Liver (tissue), 9 donors: ENCODE measurements around the gene ALKBH2. TPM values are rescaled to one million over a fixed set of nuclear protein-coding genes. Genes with fewer than 3 reads are reported as not detected.

Experiments
- DNase-seq: peaks from one replicate; pipeline ENCODE4 v3.0.0-alpha.2; 2017; ENCODE audit warnings: low spot score
- H3K27ac ChIP-seq, 2 donors: one replicate each; pipeline ENCODE4 v1.7.0; 2013; ENCODE audit warnings: inconsistent platforms in 2 of 2, low read length in 2 of 2, control low read depth in 1 of 2, low read depth in 1 of 2, mild to moderate bottlenecking in 1 of 2
- H3K27me3 ChIP-seq, 4 donors: one replicate each; pipeline versions ENCODE4 v1.6.1 to v1.7.0; 2013; ENCODE audit warnings: low read length in 3 of 4, inconsistent platforms in 1 of 4, mild to moderate bottlenecking in 1 of 4, moderate library complexity in 1 of 4; ENCODE audit not compliant: control insufficient read depth in 4 of 4, insufficient read depth in 4 of 4
- H3K36me3 ChIP-seq, 4 donors: one replicate each; pipeline versions ENCODE4 v1.6.1 to v1.7.0; 2013; ENCODE audit warnings: low read length in 3 of 4, mild to moderate bottlenecking in 3 of 4, low read depth in 1 of 4, moderate library complexity in 1 of 4; ENCODE audit not compliant: control insufficient read depth in 4 of 4, insufficient read depth in 3 of 4
- H3K4me1 ChIP-seq, 4 donors: one replicate each; pipeline versions ENCODE4 v1.6.1 to v1.7.0; 2013; ENCODE audit warnings: low read length in 3 of 4, mild to moderate bottlenecking in 3 of 4, moderate library complexity in 1 of 4; ENCODE audit not compliant: control insufficient read depth in 4 of 4, insufficient read depth in 4 of 4
- H3K4me3 ChIP-seq, 3 donors: one replicate each; pipeline versions ENCODE4 v1.6.1 to v1.7.0; 2013; ENCODE audit warnings: low read length in 3 of 3, control low read depth in 1 of 3, low read depth in 1 of 3, mild to moderate bottlenecking in 1 of 3
- H3K9ac ChIP-seq, 2 donors: one replicate each; pipeline ENCODE4 v1.7.0; 2013; ENCODE audit warnings: low read length in 2 of 2, mild to moderate bottlenecking in 2 of 2, moderate library complexity in 2 of 2, control low read depth in 1 of 2, low read depth in 1 of 2
- H3K9me3 ChIP-seq, 4 donors: one replicate each; pipeline versions ENCODE4 v1.6.1 to v1.7.0; 2013; ENCODE audit warnings: low read length in 3 of 4; ENCODE audit not compliant: control insufficient read depth in 4 of 4
- CTCF ChIP-seq: fragments of 150-350 bp; IDR thresholded peaks from 2 replicates; pipeline ENCODE4 v1.5.1; 2017; ENCODE audit warnings: improper control_type of control experiment, low read depth, low read length; ENCODE audit not compliant: missing input control
- EGR1 ChIP-seq, 2 donors: IDR thresholded peaks; 2 replicates each; pipeline ENCODE4 v1.6.1; 2016 to 2018; ENCODE audit warnings: antibody characterized with exemption in 2 of 2, low read depth in 2 of 2
- FOXA1 ChIP-seq: IDR thresholded peaks from 2 replicates; pipeline ENCODE4 v1.6.1; 2016; ENCODE audit warnings: antibody characterized with exemption
- FOXA2 ChIP-seq: IDR thresholded peaks from 2 replicates; pipeline ENCODE4 v1.6.1; 2016; ENCODE audit warnings: antibody characterized with exemption
- GABPA ChIP-seq, 2 donors: IDR thresholded peaks in 1 of 2; conservative IDR thresholded peaks in 1 of 2; 2 replicates each; pipeline ENCODE4 v1.6.1; 2016; ENCODE audit warnings: antibody characterized with exemption in 2 of 2, mild to moderate bottlenecking in 1 of 2, moderate library complexity in 1 of 2
- HNF4A ChIP-seq, 2 donors: conservative IDR thresholded peaks; 2 replicates each; pipeline ENCODE4 v1.6.1; 2016; ENCODE audit warnings: antibody characterized with exemption in 2 of 2, mild to moderate bottlenecking in 2 of 2
- HNF4G ChIP-seq: IDR thresholded peaks from 2 replicates; pipeline ENCODE4 v1.6.1; 2016; ENCODE audit warnings: antibody characterized with exemption
- JUND ChIP-seq, 2 donors: IDR thresholded peaks; 2 replicates each; pipeline ENCODE4 v1.6.1; 2016; ENCODE audit warnings: antibody characterized with exemption in 2 of 2
- NR2F2 ChIP-seq: IDR thresholded peaks from 2 replicates; pipeline ENCODE4 v1.6.1; 2016; ENCODE audit warnings: antibody characterized with exemption
- RAD21 ChIP-seq, 2 donors: IDR thresholded peaks; 2 replicates each; pipeline ENCODE4 v1.6.1; 2016; ENCODE audit warnings: antibody characterized with exemption in 2 of 2, mild to moderate bottlenecking in 2 of 2
- REST ChIP-seq: IDR thresholded peaks from 2 replicates; pipeline ENCODE4 v1.6.1; 2016; ENCODE audit warnings: antibody characterized with exemption, mild to moderate bottlenecking
- RXRA ChIP-seq, 2 donors: IDR thresholded peaks; 2 replicates each; pipeline ENCODE4 v1.6.1; 2017 to 2018; ENCODE audit warnings: antibody characterized with exemption in 2 of 2, mild to moderate bottlenecking in 1 of 2
- SP1 ChIP-seq: IDR thresholded peaks from 2 replicates; pipeline ENCODE4 v1.6.1; 2018; ENCODE audit warnings: antibody characterized with exemption, mild to moderate bottlenecking
- TAF1 ChIP-seq: conservative IDR thresholded peaks from 2 replicates; pipeline ENCODE4 v1.6.1; 2016; ENCODE audit warnings: antibody characterized with exemption, mild to moderate bottlenecking
- YY1 ChIP-seq: IDR thresholded peaks from 2 replicates; pipeline ENCODE4 v1.6.1; 2016; ENCODE audit warnings: antibody characterized with exemption, mild to moderate bottlenecking
- WGBS: extraction: QIAGEN DNeasy Blood & Tissue Kit; methylation state at CpG from one replicate; pipeline ENCODE4 v1.1.7; 2013; 5-methylcytosine and 5-hydroxymethylcytosine counted together
- polyA plus RNA-seq, 2 donors: library from polyadenylated mRNA; stranded (reverse) in 1 of 2; unstranded in 1 of 2; fragments of 200-250 nt in 1 of 2; fragments of >200 nt in 1 of 2; fragmentation: Nextera tagmentation in 1 of 2; extraction: Ambion mirVana in 1 of 2; gene quantifications; one replicate each; pipeline versions ENCODE4 v1.2.1 to v1.2.3, GENCODE V29; 2013 to 2015
- total RNA-seq, 2 donors: library from RNA; depleted of rRNA; stranded (reverse); fragments of >200 nt; gene quantifications; one replicate each; pipeline ENCODE4 v1.2.3, GENCODE V29; 2014
- TF ChIP-seq, protein P1 (sequence below): IDR thresholded peaks from 2 replicates; pipeline ENCODE4 v1.6.1; 2016; ENCODE audit warnings: antibody characterized with exemption
- TF ChIP-seq, protein P2 (sequence below): IDR thresholded peaks from 2 replicates; pipeline ENCODE4 v1.6.1; 2016; ENCODE audit warnings: antibody characterized with exemption
- TF ChIP-seq, protein P3 (sequence below): IDR thresholded peaks from 2 replicates; pipeline ENCODE4 v1.6.1; 2016; ENCODE audit warnings: antibody characterized with exemption
- donor health status: healthy.
- donor health status: healthy.
- donor health status: healthy.
- donor health status: healthy.
- donor health status: healthy.

Gene ALKBH2
- total and polyA plus RNA-seq, 4 donors = 6.8 to 24.7 (median 19.9) TPM

DNA sequence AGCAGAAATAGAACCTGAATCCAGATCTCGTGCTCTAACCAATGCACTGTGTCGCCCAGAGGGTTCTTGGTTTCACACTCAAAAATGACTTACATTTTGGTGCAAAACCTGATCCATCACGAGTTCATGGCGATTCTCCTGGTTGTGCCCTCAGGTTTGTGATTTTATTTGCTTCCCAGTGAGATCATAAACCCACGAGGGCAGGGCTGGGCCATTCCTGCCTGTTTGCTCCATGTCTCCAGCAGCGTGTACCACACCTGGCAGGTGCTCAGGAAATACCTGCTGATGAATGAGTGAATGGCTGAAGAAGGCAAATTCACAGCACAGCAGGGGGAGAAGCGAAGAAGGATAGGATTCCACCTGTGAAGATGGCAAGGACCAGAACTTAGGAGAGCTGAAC, 32.5 kb upstream of the ALKBH2 start:
- 82% methylated on average over 7 of the region's 7 CpGs for WGBS
- DNase-seq = no peak
- H3K27me3 ChIP-seq = no peaks in the 10 kb centered on the region
- H3K36me3 ChIP-seq = peaks cover 0 to 2% (median 0%) of the 10 kb centered on the region in 4 donors
- H3K4me3 ChIP-seq = no peak overlapping the region
- H3K27ac ChIP-seq = no peak overlapping the region
- H3K9me3 ChIP-seq = no peaks in the 10 kb centered on the region
- no peak overlapping the region for H3K9ac ChIP-seq
- peaks cover 8 to 49% (median 47%) of the 10 kb centered on the region in 4 donors for H3K4me1 ChIP-seq
- TF ChIP-seq EGR1 (IDR thresholded peaks at IDR 0.05; ENCODE audit: low read depth in 2 of 2) = no peak
- TF ChIP-seq FOXA2 = no peak
- no peak for TF ChIP-seq SP1
- no peak for TF ChIP-seq FOXA1
- TF ChIP-seq REST = no peak
- no peak for TF ChIP-seq YY1
- TF ChIP-seq TAF1 = no peak
- TF ChIP-seq RAD21 (IDR thresholded peaks at IDR 0.05) = no peak
- TF ChIP-seq, protein P1, sequence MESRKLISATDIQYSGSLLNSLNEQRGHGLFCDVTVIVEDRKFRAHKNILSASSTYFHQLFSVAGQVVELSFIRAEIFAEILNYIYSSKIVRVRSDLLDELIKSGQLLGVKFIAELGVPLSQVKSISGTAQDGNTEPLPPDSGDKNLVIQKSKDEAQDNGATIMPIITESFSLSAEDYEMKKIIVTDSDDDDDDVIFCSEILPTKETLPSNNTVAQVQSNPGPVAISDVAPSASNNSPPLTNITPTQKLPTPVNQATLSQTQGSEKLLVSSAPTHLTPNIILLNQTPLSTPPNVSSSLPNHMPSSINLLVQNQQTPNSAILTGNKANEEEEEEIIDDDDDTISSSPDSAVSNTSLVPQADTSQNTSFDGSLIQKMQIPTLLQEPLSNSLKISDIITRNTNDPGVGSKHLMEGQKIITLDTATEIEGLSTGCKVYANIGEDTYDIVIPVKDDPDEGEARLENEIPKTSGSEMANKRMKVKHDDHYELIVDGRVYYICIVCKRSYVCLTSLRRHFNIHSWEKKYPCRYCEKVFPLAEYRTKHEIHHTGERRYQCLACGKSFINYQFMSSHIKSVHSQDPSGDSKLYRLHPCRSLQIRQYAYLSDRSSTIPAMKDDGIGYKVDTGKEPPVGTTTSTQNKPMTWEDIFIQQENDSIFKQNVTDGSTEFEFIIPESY = no peak
- no peak for TF ChIP-seq JUND (IDR thresholded peaks at IDR 0.05)
- no peak for TF ChIP-seq CTCF
- no peak for TF ChIP-seq NR2F2
- no peak for TF ChIP-seq HNF4A (conservative IDR thresholded peaks at IDR 0.05)

DNA sequence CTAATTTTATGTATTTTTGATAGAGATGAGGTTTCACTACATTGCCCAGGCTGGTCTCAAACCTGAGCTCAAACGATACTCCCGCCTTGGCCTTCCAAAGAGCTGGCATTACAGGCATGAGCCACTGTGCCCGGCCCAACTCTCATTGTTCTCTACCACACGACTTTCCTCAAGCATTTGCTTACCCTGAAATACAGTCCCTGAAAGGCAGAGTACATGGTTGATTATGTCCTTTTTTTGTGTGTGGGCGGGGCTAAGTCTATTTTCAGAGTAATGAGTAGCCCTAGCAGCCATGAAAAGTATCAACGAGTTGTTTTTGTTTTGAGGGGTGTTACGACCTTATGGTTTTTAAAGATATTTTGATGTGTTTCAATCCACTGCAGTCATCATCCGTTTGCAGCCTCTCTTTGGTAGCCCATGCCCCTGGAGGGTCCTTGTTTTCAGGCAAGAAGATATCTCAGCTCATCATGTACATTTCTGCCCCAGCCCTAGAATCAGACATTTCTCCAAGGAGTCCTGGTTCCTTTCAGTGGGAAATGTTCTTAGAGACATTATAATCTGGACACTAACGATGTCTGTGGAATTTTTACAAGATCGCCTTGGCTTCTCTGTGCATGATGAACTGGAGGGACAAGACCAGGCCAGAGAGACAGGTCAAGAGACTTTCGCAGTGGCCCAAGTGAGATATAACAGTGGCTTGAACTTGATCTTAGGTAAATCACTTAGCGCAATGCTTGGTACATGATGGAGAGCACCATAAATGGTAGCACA, 31.8 kb upstream of the ALKBH2 start:
- WGBS = 90% methylated on average over 12 of the region's 12 CpGs
- no peaks in the 10 kb centered on the region for H3K27me3 ChIP-seq
- H3K36me3 ChIP-seq = peaks cover 0 to 2% (median 0%) of the 10 kb centered on the region in 4 donors
- H3K4me1 ChIP-seq = peaks cover 7 to 49% (median 44%) of the 10 kb centered on the region in 4 donors
- no peak overlapping the region for H3K9ac ChIP-seq
- no peak overlapping the region for H3K4me3 ChIP-seq
- no peaks in the 10 kb centered on the region for H3K9me3 ChIP-seq
- H3K27ac ChIP-seq = no peak overlapping the region
- DNase-seq = no peak
- TF ChIP-seq CTCF (no peak), YY1 (no peak), FOXA1 (no peak), JUND (IDR thresholded peaks at IDR 0.05) (no peak), HNF4A (conservative IDR thresholded peaks at IDR 0.05) (no peak), TAF1 (no peak), NR2F2 (no peak), FOXA2 (no peak), HNF4G (no peak), SP1 (no peak), GABPA (IDR thresholded peaks at IDR 0.05 in 1 of 2, conservative IDR thresholded peaks at IDR 0.05 in 1 of 2) (no peak), RXRA (IDR thresholded peaks at IDR 0.05) (no peak), RAD21 (IDR thresholded peaks at IDR 0.05) (no peak), EGR1 (IDR thresholded peaks at IDR 0.05; ENCODE audit: low read depth in 2 of 2) (no peak)
- TF ChIP-seq, protein P2, sequence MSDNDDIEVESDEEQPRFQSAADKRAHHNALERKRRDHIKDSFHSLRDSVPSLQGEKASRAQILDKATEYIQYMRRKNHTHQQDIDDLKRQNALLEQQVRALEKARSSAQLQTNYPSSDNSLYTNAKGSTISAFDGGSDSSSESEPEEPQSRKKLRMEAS = no peak
- TF ChIP-seq, protein P3, sequence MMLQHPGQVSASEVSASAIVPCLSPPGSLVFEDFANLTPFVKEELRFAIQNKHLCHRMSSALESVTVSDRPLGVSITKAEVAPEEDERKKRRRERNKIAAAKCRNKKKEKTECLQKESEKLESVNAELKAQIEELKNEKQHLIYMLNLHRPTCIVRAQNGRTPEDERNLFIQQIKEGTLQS = no peak
- TF ChIP-seq, protein P1 = no peak
